GM12864 (cell line): Measurements from ENCODE around the gene DPT.

Experiments
- DNase-seq: peaks from one replicate; pipeline ENCODE4 v3.0.0-alpha.2; 2011; ENCODE audit warnings: low read depth
- H3K4me3 ChIP-seq: 2 replicates; pipeline ENCODE4 v1.5.1; 2011; ENCODE audit warnings: mild to moderate bottlenecking, low read depth, low read length, control low read depth
- CTCF ChIP-seq: IDR thresholded peaks from 2 replicates; pipeline ENCODE4 v1.5.1; 2011; ENCODE audit warnings: low read depth, mild to moderate bottlenecking, moderate library complexity, low read length, control low read depth, inconsistent platforms; ENCODE audit errors: missing control alignments

The DPT gene

DNA sequence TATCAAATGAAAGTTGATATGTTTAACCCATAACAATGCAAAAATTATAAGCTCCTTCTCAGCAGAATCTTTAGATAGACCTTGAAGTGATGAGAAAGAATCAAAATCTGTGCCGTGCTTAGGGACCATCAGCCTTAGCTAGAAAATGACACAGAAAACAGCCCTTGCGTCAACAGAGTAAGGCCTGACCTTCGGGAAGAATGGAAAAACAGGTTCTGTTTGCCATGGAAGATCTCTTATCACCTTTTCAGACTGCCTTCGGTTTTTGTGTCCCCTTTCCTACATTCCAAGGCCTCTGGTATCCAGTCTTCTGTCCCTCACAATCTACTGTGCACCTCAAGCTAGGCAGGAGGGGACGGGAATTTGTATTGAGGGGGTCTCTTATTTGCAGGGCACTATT is 37.6 kb upstream of the DPT start:
- H3K4me3 ChIP-seq = no peak overlapping the region
- no peak for TF ChIP-seq CTCF
- no peak for DNase-seq

GRCh38 chr1:168763031-168763430 is 34.0 kb upstream of the DPT start:
- H3K4me3 ChIP-seq = no peak overlapping the region
- no peak for TF ChIP-seq CTCF
- DNase-seq = no peak

GRCh38 chr1:168762473-168762872 is 33.5 kb upstream of the DPT start:
- H3K4me3 ChIP-seq = no peak overlapping the region
- no peak for DNase-seq
- no peak for TF ChIP-seq CTCF

- no peak for TF ChIP-seq CTCF
- no peak for DNase-seq
- no peak overlapping the region for H3K4me3 ChIP-seq
These were observed 31.8 kb upstream of the DPT start for GRCh38 chr1:168760781-168761180.

- no peak for TF ChIP-seq CTCF
- no peak overlapping the region for H3K4me3 ChIP-seq
- DNase-seq = no peak
These were observed 31.2 kb upstream of the DPT start for GRCh38 chr1:168760241-168760640.

- no peak for DNase-seq
- no peak for TF ChIP-seq CTCF
- no peak overlapping the region for H3K4me3 ChIP-seq
These were observed 30.1 kb upstream of the DPT start for GRCh38 chr1:168759077-168759476.

DNA sequence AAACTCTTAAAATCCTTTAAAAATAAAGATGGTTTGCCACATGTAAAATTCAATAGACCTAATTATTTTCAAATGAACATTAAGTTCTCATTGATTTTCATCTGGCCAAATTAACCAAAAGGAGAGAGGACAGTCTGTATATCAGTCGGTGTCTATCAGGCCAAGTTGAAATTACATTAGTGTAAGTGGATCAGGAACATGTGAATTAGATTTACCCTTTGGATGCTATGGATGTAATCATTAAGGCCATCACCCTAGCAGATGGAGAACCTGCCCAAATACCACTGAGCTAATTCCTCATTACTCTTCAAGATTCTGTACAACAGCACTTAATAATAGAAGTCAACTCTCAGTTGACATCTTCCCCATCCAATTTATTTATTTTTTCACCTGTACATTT is 29.5 kb upstream of the DPT start:
- no peak overlapping the region for H3K4me3 ChIP-seq
- no peak for DNase-seq
- no peak for TF ChIP-seq CTCF
